RWPE2 (cell line): ENCODE results near the gene WNT11.

Source experiments
- ATAC-seq: fragments of 200-7000 bp; cut with Tn5 transposase; 3 replicates; pipeline ENCODE4 v1.9.1; 2021; ENCODE audit warnings: low read depth
- DNase-seq: peaks from one replicate; pipeline ENCODE4 v3.0.0-alpha.2; 2020; ENCODE audit warnings: low spot score
- H3K27ac ChIP-seq: fragments of 450-650 bp; 2 replicates; pipeline ENCODE4 v1.5.1; 2017; ENCODE audit warnings: mild to moderate bottlenecking; ENCODE audit not compliant: poor library complexity, severe bottlenecking
- H3K27me3 ChIP-seq: fragments of 250-450 bp; sonication (Bioruptor Pico); 2 replicates; pipeline ENCODE4 v1.5.1; 2021; ENCODE audit warnings: mild to moderate bottlenecking, moderate library complexity; ENCODE audit not compliant: insufficient read depth, poor library complexity, severe bottlenecking
- H3K36me3 ChIP-seq: fragments of 250-450 bp; sonication (Bioruptor Pico); 2 replicates; pipeline ENCODE4 v1.5.1; 2020; ENCODE audit warnings: low read depth, mild to moderate bottlenecking, moderate library complexity
- H3K4me1 ChIP-seq: fragments of 250-450 bp; sonication (Bioruptor Pico); 2 replicates; pipeline ENCODE4 v1.5.1; 2021; ENCODE audit warnings: mild to moderate bottlenecking, moderate library complexity; ENCODE audit not compliant: insufficient read depth, poor library complexity, severe bottlenecking
- H3K4me3 ChIP-seq: fragments of 250-450 bp; sonication (Bioruptor Pico); 2 replicates; pipeline ENCODE4 v1.5.1; 2021; ENCODE audit warnings: mild to moderate bottlenecking, moderate library complexity; ENCODE audit not compliant: severe bottlenecking
- H3K9me3 ChIP-seq: fragments of 250-450 bp; sonication (Bioruptor Pico); 2 replicates; pipeline ENCODE4 v1.5.1; 2021; ENCODE audit warnings: mild to moderate bottlenecking, moderate library complexity; ENCODE audit not compliant: severe bottlenecking
- CTCF ChIP-seq: fragments of 450-650 bp; IDR thresholded peaks from one replicate; pipeline ENCODE4 v1.5.1; 2017; ENCODE audit warnings: mild to moderate bottlenecking, moderate library complexity; ENCODE audit not compliant: poor library complexity, severe bottlenecking

Gene WNT11

GRCh38 chr11:76156971-76157427 lies 49.3 kb downstream of the WNT11 start:
- no peak overlapping the region for H3K27ac ChIP-seq
- no peaks in the 10 kb centered on the region for H3K4me1 ChIP-seq
- no peak overlapping the region for H3K4me3 ChIP-seq
- no peaks in the 10 kb centered on the region for H3K9me3 ChIP-seq
- no peak for TF ChIP-seq CTCF
- ATAC-seq (no peak), DNase-seq (no peak)
- H3K36me3 ChIP-seq, result no peaks in the 10 kb centered on the region
- no peaks in the 10 kb centered on the region for H3K27me3 ChIP-seq

- ATAC-seq, result no peak
- Histone ChIP-seq H3K27ac (no peak overlapping the region), H3K9me3 (no peaks in the 10 kb centered on the region), H3K36me3 (no peaks in the 10 kb centered on the region), H3K4me3 (no peak overlapping the region), H3K4me1 (no peaks in the 10 kb centered on the region), H3K27me3 (no peaks in the 10 kb centered on the region)
- TF ChIP-seq CTCF, result no peak
- no peak for DNase-seq
These were observed 50.6 kb downstream of the WNT11 start for GRCh38 chr11:76155500-76156227.

GRCh38 chr11:76153571-76153923 lies 52.8 kb downstream of the WNT11 start:
- H3K4me3 ChIP-seq, result no peak overlapping the region
- DNase-seq, result no peak
- no peaks in the 10 kb centered on the region for H3K4me1 ChIP-seq
- no peaks in the 10 kb centered on the region for H3K9me3 ChIP-seq
- no peaks in the 10 kb centered on the region for H3K27me3 ChIP-seq
- ATAC-seq, result peak; percentile 28; the same call in 1 of the 3 replicates
- no peak for TF ChIP-seq CTCF
- H3K36me3 ChIP-seq, result no peaks in the 10 kb centered on the region
- no peak overlapping the region for H3K27ac ChIP-seq

GRCh38 chr11:76152741-76153570 lies 53.3 kb downstream of the WNT11 start:
- Histone ChIP-seq H3K4me1 (no peaks in the 10 kb centered on the region), H3K36me3 (no peaks in the 10 kb centered on the region), H3K27ac (no peak overlapping the region), H3K27me3 (no peaks in the 10 kb centered on the region), H3K9me3 (no peaks in the 10 kb centered on the region), H3K4me3 (no peak overlapping the region)
- ATAC-seq (no peak), DNase-seq (no peak)
- TF ChIP-seq CTCF, result no peak
